ENCODE measurements around the gene LGALS9B. TPM values are rescaled to one million over a fixed set of nuclear protein-coding genes. Genes with fewer than 3 reads are reported as not detected.
"Not testable (repeated sequence)": the region's sequence is repeated elsewhere in the genome, so short reads cannot be mapped to it uniquely, and the experiment has no call there.

LGALS9B gene
- total RNA-seq (not detected in 2 replicates), polyA plus RNA-seq (not detected in 2 replicates)

GRCh38 chr17:20467447-20467846 is at the start of gene LGALS9B:
Gene LGALS9B (minus strand): TSS chr17:20467539. CDS start chr17:20467470, 69 bp downstream.
- H3K9me2 ChIP-seq (replicated peaks; ENCODE audit: insufficient read depth); H3K79me2 ChIP-seq; H3K4me3 ChIP-seq; DNase-seq (ENCODE audit: low spot score); H3K4me2 ChIP-seq; H3K4me1 ChIP-seq (ENCODE audit: insufficient read depth); H3K9me3 ChIP-seq (ENCODE audit: low read depth); H3K36me3 ChIP-seq (replicated peaks; ENCODE audit: insufficient read depth, low read depth); H3K27ac ChIP-seq; H4K20me1 ChIP-seq (ENCODE audit: insufficient read depth, poor library complexity, severe bottlenecking); H3K27me3 ChIP-seq; H2AFZ ChIP-seq: not testable (repeated sequence)
- WGBS (ENCODE audit: low lambda C conversion rate, missing lambda C conversion rate): no CpG with 5 or more reads among the region's 4 CpGs

GRCh38 chr17:20516986-20517385 is 49.6 kb upstream of the LGALS9B start:
- not testable (repeated sequence) for H3K36me3 ChIP-seq (replicated peaks; ENCODE audit: insufficient read depth, low read depth); DNase-seq (ENCODE audit: low spot score); H3K4me2 ChIP-seq; H3K4me1 ChIP-seq (ENCODE audit: insufficient read depth); H3K9me2 ChIP-seq (replicated peaks; ENCODE audit: insufficient read depth); H2AFZ ChIP-seq; H3K79me2 ChIP-seq; H3K27me3 ChIP-seq; H4K20me1 ChIP-seq (ENCODE audit: insufficient read depth, poor library complexity, severe bottlenecking); H3K9me3 ChIP-seq (ENCODE audit: low read depth); H3K4me3 ChIP-seq; H3K27ac ChIP-seq
- 92% methylated on average over 14 of the region's 17 CpGs for WGBS (ENCODE audit: low lambda C conversion rate, missing lambda C conversion rate)

- WGBS (ENCODE audit: low lambda C conversion rate, missing lambda C conversion rate): 82% methylated on average over 9 of the region's 10 CpGs
- not testable (repeated sequence) for H4K20me1 ChIP-seq (ENCODE audit: insufficient read depth, poor library complexity, severe bottlenecking); H3K27ac ChIP-seq; H3K4me2 ChIP-seq; H3K36me3 ChIP-seq (replicated peaks; ENCODE audit: insufficient read depth, low read depth); H3K79me2 ChIP-seq; H3K9me3 ChIP-seq (ENCODE audit: low read depth); H3K9me2 ChIP-seq (replicated peaks; ENCODE audit: insufficient read depth); H2AFZ ChIP-seq; H3K27me3 ChIP-seq; DNase-seq (ENCODE audit: low spot score); H3K4me3 ChIP-seq; H3K4me1 ChIP-seq (ENCODE audit: insufficient read depth)
These were observed 47.8 kb upstream of the LGALS9B start for GRCh38 chr17:20515099-20515498.

- H3K4me3 ChIP-seq; H3K9me3 ChIP-seq (ENCODE audit: low read depth); H4K20me1 ChIP-seq (ENCODE audit: insufficient read depth, poor library complexity, severe bottlenecking); H3K79me2 ChIP-seq; H3K27me3 ChIP-seq; H3K4me2 ChIP-seq; H3K9me2 ChIP-seq (replicated peaks; ENCODE audit: insufficient read depth); H3K36me3 ChIP-seq (replicated peaks; ENCODE audit: insufficient read depth, low read depth); H3K27ac ChIP-seq; H3K4me1 ChIP-seq (ENCODE audit: insufficient read depth); DNase-seq (ENCODE audit: low spot score); H2AFZ ChIP-seq: not testable (repeated sequence)
- 80% methylated on average over 1 of the region's 9 CpGs for WGBS (ENCODE audit: low lambda C conversion rate, missing lambda C conversion rate)
These were observed 46.2 kb upstream of the LGALS9B start for GRCh38 chr17:20513539-20513938.

- H3K9me3 ChIP-seq (ENCODE audit: low read depth); H3K27ac ChIP-seq; H4K20me1 ChIP-seq (ENCODE audit: insufficient read depth, poor library complexity, severe bottlenecking); H3K9me2 ChIP-seq (replicated peaks; ENCODE audit: insufficient read depth); H3K36me3 ChIP-seq (replicated peaks; ENCODE audit: insufficient read depth, low read depth); H2AFZ ChIP-seq; H3K4me2 ChIP-seq; H3K27me3 ChIP-seq; H3K4me3 ChIP-seq; DNase-seq (ENCODE audit: low spot score); H3K4me1 ChIP-seq (ENCODE audit: insufficient read depth); H3K79me2 ChIP-seq: not testable (repeated sequence)
- no CpG with 5 or more reads among the region's 18 CpGs for WGBS (ENCODE audit: low lambda C conversion rate, missing lambda C conversion rate)
These were observed 45.0 kb upstream of the LGALS9B start for GRCh38 chr17:20512378-20512777.

GRCh38 chr17:20511778-20512177 is 44.4 kb upstream of the LGALS9B start:
- not testable (repeated sequence) for H4K20me1 ChIP-seq (ENCODE audit: insufficient read depth, poor library complexity, severe bottlenecking); H3K9me2 ChIP-seq (replicated peaks; ENCODE audit: insufficient read depth); DNase-seq (ENCODE audit: low spot score); H2AFZ ChIP-seq; H3K27ac ChIP-seq; H3K4me3 ChIP-seq; H3K27me3 ChIP-seq; H3K79me2 ChIP-seq; H3K4me2 ChIP-seq; H3K36me3 ChIP-seq (replicated peaks; ENCODE audit: insufficient read depth, low read depth); H3K4me1 ChIP-seq (ENCODE audit: insufficient read depth); H3K9me3 ChIP-seq (ENCODE audit: low read depth)
- WGBS (ENCODE audit: low lambda C conversion rate, missing lambda C conversion rate): no CpG with 5 or more reads among the region's 8 CpGs

- DNase-seq (ENCODE audit: low spot score); H2AFZ ChIP-seq; H3K9me2 ChIP-seq (replicated peaks; ENCODE audit: insufficient read depth); H3K4me1 ChIP-seq (ENCODE audit: insufficient read depth); H4K20me1 ChIP-seq (ENCODE audit: insufficient read depth, poor library complexity, severe bottlenecking); H3K27me3 ChIP-seq; H3K27ac ChIP-seq; H3K36me3 ChIP-seq (replicated peaks; ENCODE audit: insufficient read depth, low read depth); H3K9me3 ChIP-seq (ENCODE audit: low read depth); H3K4me3 ChIP-seq; H3K4me2 ChIP-seq; H3K79me2 ChIP-seq: not testable (repeated sequence)
- 93% methylated on average over 9 of the region's 16 CpGs for WGBS (ENCODE audit: low lambda C conversion rate, missing lambda C conversion rate)
These were observed 38.0 kb upstream of the LGALS9B start for GRCh38 chr17:20505333-20505732.

GRCh38 chr17:20504388-20505066 is 37.2 kb upstream of the LGALS9B start:
- H2AFZ ChIP-seq; H3K27me3 ChIP-seq; DNase-seq (ENCODE audit: low spot score); H3K79me2 ChIP-seq; H3K4me2 ChIP-seq; H3K27ac ChIP-seq; H3K9me3 ChIP-seq (ENCODE audit: low read depth); H3K9me2 ChIP-seq (replicated peaks; ENCODE audit: insufficient read depth); H4K20me1 ChIP-seq (ENCODE audit: insufficient read depth, poor library complexity, severe bottlenecking); H3K36me3 ChIP-seq (replicated peaks; ENCODE audit: insufficient read depth, low read depth); H3K4me3 ChIP-seq; H3K4me1 ChIP-seq (ENCODE audit: insufficient read depth): not testable (repeated sequence)
- WGBS (ENCODE audit: low lambda C conversion rate, missing lambda C conversion rate): no CpG with 5 or more reads among the region's 11 CpGs

- not testable (repeated sequence) for H3K27ac ChIP-seq; H3K36me3 ChIP-seq (replicated peaks; ENCODE audit: insufficient read depth, low read depth); H3K4me1 ChIP-seq (ENCODE audit: insufficient read depth); H3K4me2 ChIP-seq; H3K9me3 ChIP-seq (ENCODE audit: low read depth); H3K79me2 ChIP-seq; H3K4me3 ChIP-seq; DNase-seq (ENCODE audit: low spot score); H3K27me3 ChIP-seq; H3K9me2 ChIP-seq (replicated peaks; ENCODE audit: insufficient read depth); H4K20me1 ChIP-seq (ENCODE audit: insufficient read depth, poor library complexity, severe bottlenecking); H2AFZ ChIP-seq
- 47% methylated on average over 7 of the region's 11 CpGs for WGBS (ENCODE audit: low lambda C conversion rate, missing lambda C conversion rate)
These were observed 34.6 kb upstream of the LGALS9B start for GRCh38 chr17:20501896-20502295.
